Upper lobe of left lung (tissue), 6 donors: ENCODE data around the gene PDGFA. TPM values are rescaled to one million over a fixed set of nuclear protein-coding genes. Genes with fewer than 3 reads are reported as not detected.
A peak's percentile ranks its signal among the peaks of the same experiment; 100 is the strongest.

ENCODE experiments used
- ATAC-seq, 2 donors: fragments of 200-7000 bp; cut with Tn5 transposase; one replicate each; pipeline ENCODE4 v1.9.1; 2022; ENCODE audit warnings: mild to moderate bottlenecking in 2 of 2, moderate library complexity in 2 of 2; ENCODE audit not compliant: low FRiP score in 2 of 2
- DNase-seq, 2 donors: peaks; one replicate each; pipeline ENCODE4 v3.0.0-alpha.2; 2019 to 2020
- H3K27ac ChIP-seq, 4 donors: fragments of 200-600 bp; sonication (generic); one replicate each; pipeline ENCODE4 v1.5.1; 2016 to 2019
- H3K27me3 ChIP-seq, 4 donors: fragments of 200-600 bp; sonication (generic); one replicate each; pipeline ENCODE4 v1.5.1; 2017 to 2019
- H3K36me3 ChIP-seq, 4 donors: fragments of 200-600 bp; sonication (generic); one replicate each; pipeline ENCODE4 v1.5.1; 2016 to 2019
- H3K4me1 ChIP-seq, 4 donors: fragments of 200-600 bp; sonication (generic); one replicate each; pipeline ENCODE4 v1.5.1; 2018 to 2019
- H3K4me3 ChIP-seq, 4 donors: fragments of 200-600 bp; sonication (generic); one replicate each; pipeline ENCODE4 v1.5.1; 2017 to 2019; ENCODE audit warnings: mild to moderate bottlenecking in 2 of 4, moderate library complexity in 1 of 4
- H3K9me3 ChIP-seq, 4 donors: fragments of 200-600 bp; sonication (generic); one replicate each; pipeline ENCODE4 v1.5.1; 2018 to 2019
- EP300 ChIP-seq, 4 donors: sonication (generic); formaldehyde crosslinking; IDR thresholded peaks; one replicate each; pipeline ENCODE4 v1.5.1; 2017; ENCODE audit warnings: antibody characterized with exemption in 4 of 4, control low read depth in 2 of 4
- POLR2A ChIP-seq, 4 donors: fragments of 450-650 bp; IDR thresholded peaks; one replicate each; pipeline ENCODE4 v1.5.1; 2016 to 2017; ENCODE audit warnings: antibody characterized with exemption in 4 of 4, mild to moderate bottlenecking in 2 of 4
- POLR2AphosphoS5 ChIP-seq, 2 donors: sonication (generic); formaldehyde crosslinking; IDR thresholded peaks; one replicate each; pipeline ENCODE4 v1.5.1; 2017; ENCODE audit warnings: antibody characterized with exemption in 2 of 2
- WGBS, 2 donors: methylation state at CpG; one replicate each; pipeline ENCODE4 v1.1.5; 2017 to 2018; 5-methylcytosine and 5-hydroxymethylcytosine counted together
- total RNA-seq, 6 donors: library from RNA; depleted of rRNA in 4 of 6; stranded (reverse); fragments of >200 nt in 4 of 6; gene quantifications; one replicate each; pipeline versions ENCODE4 v1.1.0 to v1.2.1, GENCODE V29; 2016 to 2021
- TF ChIP-seq, protein P1 (sequence below), 6 experiments: fragments of 450-650 bp in 4 of 6; fragments of 200-600 bp in 2 of 6; sonication (generic) in 2 of 6; IDR thresholded peaks; one replicate each; pipeline ENCODE4 v1.5.1; 2016 to 2019; ENCODE audit warnings: antibody characterized with exemption in 6 of 6
- donor health status: DM: no; HTN: no; CAD: no; lungs with moderate emphysema.
- donor health status: DM: no; HTN: yes; CAD: no; lungs with severe emphysema.

Gene PDGFA
- total RNA-seq, 6 donors from 2014 or later: 23.0 to 73.3 (median 44.6) TPM

DNA sequence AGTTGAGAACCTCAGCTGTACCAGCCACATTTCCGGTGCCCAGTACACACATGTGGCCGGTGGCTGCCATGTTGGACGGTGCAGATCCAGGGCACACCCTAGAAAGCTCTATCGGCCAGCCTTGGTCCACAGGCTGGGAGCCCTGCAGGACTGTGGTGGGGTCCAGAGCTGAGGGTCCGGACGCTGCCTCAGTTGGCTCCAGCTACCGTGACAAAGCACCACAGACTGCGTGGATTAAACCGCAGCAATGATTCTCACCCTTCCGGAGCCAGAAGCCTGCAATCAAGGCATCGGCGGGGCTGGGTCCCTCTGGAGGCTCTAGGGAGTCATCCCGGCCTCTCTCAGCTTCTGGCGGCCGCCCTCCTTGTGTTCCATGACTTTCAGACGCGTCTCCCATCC lies 50.1 kb downstream of the PDGFA start:
- DNase-seq: peak in 1 of 2 donors; percentile 10
- Histone ChIP-seq H3K27ac (no peak overlapping the region), H3K9me3 (peaks cover 0 to 2% (median under 1%) of the 10 kb centered on the region in 4 donors), H3K4me3 (no peak overlapping the region), H3K36me3 (no peaks in the 10 kb centered on the region), H3K27me3 (no peaks in the 10 kb centered on the region), H3K4me1 (peaks cover 4 to 12% (median 10%) of the 10 kb centered on the region in 4 donors)
- no peak for ATAC-seq
- 95 to 96% methylated on average over 17 of the region's 17 CpGs for WGBS, 2 donors
- TF ChIP-seq, protein P1, sequence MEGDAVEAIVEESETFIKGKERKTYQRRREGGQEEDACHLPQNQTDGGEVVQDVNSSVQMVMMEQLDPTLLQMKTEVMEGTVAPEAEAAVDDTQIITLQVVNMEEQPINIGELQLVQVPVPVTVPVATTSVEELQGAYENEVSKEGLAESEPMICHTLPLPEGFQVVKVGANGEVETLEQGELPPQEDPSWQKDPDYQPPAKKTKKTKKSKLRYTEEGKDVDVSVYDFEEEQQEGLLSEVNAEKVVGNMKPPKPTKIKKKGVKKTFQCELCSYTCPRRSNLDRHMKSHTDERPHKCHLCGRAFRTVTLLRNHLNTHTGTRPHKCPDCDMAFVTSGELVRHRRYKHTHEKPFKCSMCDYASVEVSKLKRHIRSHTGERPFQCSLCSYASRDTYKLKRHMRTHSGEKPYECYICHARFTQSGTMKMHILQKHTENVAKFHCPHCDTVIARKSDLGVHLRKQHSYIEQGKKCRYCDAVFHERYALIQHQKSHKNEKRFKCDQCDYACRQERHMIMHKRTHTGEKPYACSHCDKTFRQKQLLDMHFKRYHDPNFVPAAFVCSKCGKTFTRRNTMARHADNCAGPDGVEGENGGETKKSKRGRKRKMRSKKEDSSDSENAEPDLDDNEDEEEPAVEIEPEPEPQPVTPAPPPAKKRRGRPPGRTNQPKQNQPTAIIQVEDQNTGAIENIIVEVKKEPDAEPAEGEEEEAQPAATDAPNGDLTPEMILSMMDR (IDR thresholded peaks at IDR 0.05): no peak
- TF ChIP-seq POLR2AphosphoS5 (IDR thresholded peaks at IDR 0.05) (no peak), POLR2A (IDR thresholded peaks at IDR 0.05) (no peak)

GRCh38 chr7:468681-469562 lies 50.7 kb downstream of the PDGFA start:
- 54 to 59% methylated on average over 15 to 16 of the region's 16 CpGs for WGBS, 2 donors
- no peaks in the 10 kb centered on the region for H3K27me3 ChIP-seq
- no peaks in the 10 kb centered on the region for H3K9me3 ChIP-seq
- no peak overlapping the region for H3K4me3 ChIP-seq
- H3K36me3 ChIP-seq: no peaks in the 10 kb centered on the region
- ATAC-seq (no peak), DNase-seq (peak in 1 of 2 donors; percentile 18)
- H3K27ac ChIP-seq: no peak overlapping the region
- no peak for TF ChIP-seq EP300 (IDR thresholded peaks at IDR 0.05)
- TF ChIP-seq POLR2A (IDR thresholded peaks at IDR 0.05): no peak
- TF ChIP-seq, protein P1 (IDR thresholded peaks at IDR 0.05): no peak
- no peak for TF ChIP-seq POLR2AphosphoS5 (IDR thresholded peaks at IDR 0.05)
- peaks cover 4 to 12% (median 10%) of the 10 kb centered on the region in 4 donors for H3K4me1 ChIP-seq

DNA sequence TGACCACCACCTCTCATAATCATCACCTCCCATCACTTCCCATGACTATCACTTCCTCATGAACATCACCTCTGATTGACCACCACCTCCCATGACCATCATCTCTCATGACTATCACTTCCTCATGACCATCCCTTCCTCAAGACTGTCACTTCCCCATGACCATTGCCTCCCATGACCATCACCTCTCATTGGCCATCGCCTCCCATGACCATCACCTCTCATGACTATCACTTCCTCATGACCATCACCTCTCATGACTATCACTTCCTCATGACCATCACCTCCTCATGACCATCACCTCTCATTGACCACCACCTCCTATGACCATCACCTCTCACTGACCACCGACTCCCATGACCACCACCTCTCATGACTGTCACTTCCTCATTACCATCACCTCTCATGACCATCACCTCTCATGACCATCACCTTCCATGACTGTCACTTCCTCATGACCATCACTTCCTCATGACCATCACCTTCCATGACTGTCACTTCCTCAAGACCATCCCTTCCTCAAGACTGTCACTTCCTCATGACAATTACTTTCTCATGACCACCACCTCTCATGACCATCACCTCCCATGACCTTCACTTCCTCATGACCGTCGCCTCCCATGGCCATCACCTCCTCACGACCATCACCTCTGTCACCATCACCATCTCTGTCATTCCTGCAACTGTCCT lies 51.6 kb downstream of the PDGFA start:
- no peak for ATAC-seq
- no peak overlapping the region for H3K27ac ChIP-seq
- no peaks in the 10 kb centered on the region for H3K27me3 ChIP-seq
- H3K4me1 ChIP-seq: peaks cover 4 to 12% (median 10%) of the 10 kb centered on the region in 4 donors
- no peaks in the 10 kb centered on the region for H3K36me3 ChIP-seq
- no peak for DNase-seq
- no peak overlapping the region for H3K4me3 ChIP-seq
- WGBS, 2 donors: 88 to 95% methylated on average over 5 of the region's 5 CpGs
- TF ChIP-seq POLR2A (IDR thresholded peaks at IDR 0.05) (no peak), POLR2AphosphoS5 (IDR thresholded peaks at IDR 0.05) (no peak), EP300 (IDR thresholded peaks at IDR 0.05) (no peak)
- TF ChIP-seq, protein P1 (IDR thresholded peaks at IDR 0.05): no peak
- no peaks in the 10 kb centered on the region for H3K9me3 ChIP-seq

- no peak for ATAC-seq
- H3K4me3 ChIP-seq: no peak overlapping the region
- no peaks in the 10 kb centered on the region for H3K27me3 ChIP-seq
- 81 to 83% methylated on average over 3 of the region's 3 CpGs for WGBS, 2 donors
- H3K27ac ChIP-seq: no peak overlapping the region
- H3K36me3 ChIP-seq: no peaks in the 10 kb centered on the region
- no peak for DNase-seq
- peaks cover 4 to 12% (median 10%) of the 10 kb centered on the region in 4 donors for H3K4me1 ChIP-seq
- no peak for TF ChIP-seq POLR2AphosphoS5 (IDR thresholded peaks at IDR 0.05)
- no peak for TF ChIP-seq EP300 (IDR thresholded peaks at IDR 0.05)
- TF ChIP-seq, protein P1 (IDR thresholded peaks at IDR 0.05): no peak
- TF ChIP-seq POLR2A (IDR thresholded peaks at IDR 0.05): no peak
- no peaks in the 10 kb centered on the region for H3K9me3 ChIP-seq
Observed at GRCh38 chr7:467393-467828, 52.2 kb downstream of the PDGFA start.
